Colonic mucosa (tissue), 4 donors: ENCODE results near the gene PACSIN3. TPM values are rescaled to one million over a fixed set of nuclear protein-coding genes. Genes with fewer than 3 reads are reported as not detected.

Experiments
- DNase-seq: peaks from one replicate; pipeline ENCODE4 v3.0.0-alpha.2; 2020
- H3K27ac ChIP-seq: fragments of 200-600 bp; one replicate; pipeline ENCODE4 v1.8.0; 2021
- H3K27me3 ChIP-seq: fragments of 200-600 bp; one replicate; pipeline ENCODE4 v1.8.0; 2021
- H3K36me3 ChIP-seq: fragments of 200-600 bp; one replicate; pipeline ENCODE4 v1.8.0; 2021
- H3K4me1 ChIP-seq: fragments of 200-600 bp; one replicate; pipeline ENCODE4 v1.8.0; 2021; ENCODE audit warnings: mild to moderate bottlenecking
- H3K4me3 ChIP-seq: fragments of 200-600 bp; one replicate; pipeline ENCODE4 v1.8.0; 2021
- H3K9ac ChIP-seq, 2 donors: one replicate each; pipeline ENCODE4 v1.7.0; 2013; ENCODE audit warnings: control low read depth in 2 of 2, low read depth in 2 of 2, low read length in 2 of 2
- H3K9me3 ChIP-seq: fragments of 200-600 bp; one replicate; pipeline ENCODE4 v1.8.0; 2021
- intact Hi-C: fragments of 100-400 bp; cut with DNase I; formaldehyde crosslinking; loops from one replicate; pipeline ENCODE4 v1.14.1; 2022
- total RNA-seq, 2 donors: library from RNA; stranded (reverse); fragmentation: NEBNext Ultra II Directional in 1 of 2; extraction: Animal tissue kit (Norgen Biotek cat#: 25700) in 1 of 2; gene quantifications; one replicate each; pipeline ENCODE4 v1.2.1, GENCODE V29; 2021
- TF ChIP-seq, protein P1 (sequence below): fragments of 200-600 bp; IDR thresholded peaks from one replicate; pipeline ENCODE4 v1.8.0; 2022; ENCODE audit warnings: antibody characterized with exemption, mild to moderate bottlenecking
- donor health status: healthy.
- donor health status: DM: no; HTN: no; CAD: no.
- donor health status: DM: no; HTN: no; CAD: no.

PACSIN3 gene
- total RNA-seq, 2 donors from 2014 or later = 3.2 to 11.2 TPM

DNA sequence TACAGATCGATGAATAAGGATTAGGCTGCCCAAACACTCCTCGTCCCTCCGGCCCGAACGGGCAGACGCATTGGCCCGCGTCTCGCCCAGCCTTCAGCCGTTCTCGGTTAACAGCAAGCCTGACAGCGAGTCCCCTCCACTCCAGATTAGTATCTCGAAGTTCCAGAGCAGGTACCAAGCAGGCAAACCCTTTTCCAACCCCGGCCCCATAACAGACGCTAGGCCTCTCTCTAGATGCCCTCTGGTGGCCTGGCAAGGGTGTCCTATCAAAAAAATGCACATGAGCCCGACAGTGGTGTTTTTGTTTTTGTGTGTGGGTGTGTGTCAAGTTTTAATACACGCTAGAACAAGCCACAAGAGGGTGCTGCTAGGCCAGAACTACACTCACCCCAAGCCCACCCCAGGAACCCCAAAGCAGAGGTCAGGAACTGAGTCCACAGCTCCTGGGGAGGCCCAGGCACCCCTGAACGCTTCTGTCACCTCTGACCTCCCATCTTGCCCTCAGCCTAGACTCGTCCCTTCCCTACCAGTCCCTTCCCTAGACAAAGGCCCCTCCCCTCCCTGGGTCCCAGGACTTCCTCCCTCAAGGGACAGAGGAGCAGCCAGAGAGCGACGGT, 8.9 kb downstream of the PACSIN3 start:
- peak overlapping the region; percentile 61 to 94 for H3K9ac ChIP-seq
- peak; percentile 80 for DNase-seq
- H3K27me3 ChIP-seq = no peaks in the 10 kb centered on the region
- H3K9me3 ChIP-seq = no peaks in the 10 kb centered on the region
- H3K36me3 ChIP-seq = peaks cover 2% of the 10 kb centered on the region
- peak overlapping the region; percentile 83 for H3K4me3 ChIP-seq
- peaks cover 14% of the 10 kb centered on the region for H3K4me1 ChIP-seq
- TF ChIP-seq, protein P1, sequence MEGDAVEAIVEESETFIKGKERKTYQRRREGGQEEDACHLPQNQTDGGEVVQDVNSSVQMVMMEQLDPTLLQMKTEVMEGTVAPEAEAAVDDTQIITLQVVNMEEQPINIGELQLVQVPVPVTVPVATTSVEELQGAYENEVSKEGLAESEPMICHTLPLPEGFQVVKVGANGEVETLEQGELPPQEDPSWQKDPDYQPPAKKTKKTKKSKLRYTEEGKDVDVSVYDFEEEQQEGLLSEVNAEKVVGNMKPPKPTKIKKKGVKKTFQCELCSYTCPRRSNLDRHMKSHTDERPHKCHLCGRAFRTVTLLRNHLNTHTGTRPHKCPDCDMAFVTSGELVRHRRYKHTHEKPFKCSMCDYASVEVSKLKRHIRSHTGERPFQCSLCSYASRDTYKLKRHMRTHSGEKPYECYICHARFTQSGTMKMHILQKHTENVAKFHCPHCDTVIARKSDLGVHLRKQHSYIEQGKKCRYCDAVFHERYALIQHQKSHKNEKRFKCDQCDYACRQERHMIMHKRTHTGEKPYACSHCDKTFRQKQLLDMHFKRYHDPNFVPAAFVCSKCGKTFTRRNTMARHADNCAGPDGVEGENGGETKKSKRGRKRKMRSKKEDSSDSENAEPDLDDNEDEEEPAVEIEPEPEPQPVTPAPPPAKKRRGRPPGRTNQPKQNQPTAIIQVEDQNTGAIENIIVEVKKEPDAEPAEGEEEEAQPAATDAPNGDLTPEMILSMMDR = peak; percentile 66
- H3K27ac ChIP-seq = peak overlapping the region; percentile 83
- intact Hi-C loops = loop anchor here (5.0 kb wide), 2 partner anchors 35 to 180 kb away; partner anchors contain the start of gene DDB2

- peak within 1 kb of the TSS; percentile 88 to 94 for H3K9ac ChIP-seq
- no peaks in the 10 kb centered on the region for H3K9me3 ChIP-seq
- peaks cover 4% of the 10 kb centered on the region for H3K36me3 ChIP-seq
- intact Hi-C loops = loop anchor here (5.0 kb wide), 2 partner anchors 36 to 181 kb away; partner anchors contain the start of gene DDB2
- peak; percentile 97 for DNase-seq
- TF ChIP-seq, protein P1 = no peak
- no peaks in the 10 kb centered on the region for H3K27me3 ChIP-seq
- peaks cover 14% of the 10 kb centered on the region for H3K4me1 ChIP-seq
- H3K4me3 ChIP-seq = peak within 1 kb of the TSS; percentile 83
- peak within 1 kb of the TSS; percentile 83 for H3K27ac ChIP-seq
Measured at GRCh38 chr11:47176328-47177228, 9.7 kb downstream of the PACSIN3 start, which contains the start of gene ARFGAP2. ARFGAP2 (minus strand) TSS chr11:47176879; CDS start chr11:47176853, 26 bp downstream.

GRCh38 chr11:47175746-47176327, 10.4 kb downstream of the PACSIN3 start:
- H3K27me3 ChIP-seq = no peaks in the 10 kb centered on the region
- peak overlapping the region; percentile 88 to 92 for H3K9ac ChIP-seq
- H3K4me3 ChIP-seq = peak overlapping the region; percentile 83
- H3K36me3 ChIP-seq = peaks cover 4% of the 10 kb centered on the region
- intact Hi-C loops = loop anchor here (5.0 kb wide), 2 partner anchors 36 to 181 kb away; partner anchors contain the start of gene DDB2
- TF ChIP-seq, protein P1 = no peak
- H3K27ac ChIP-seq = no peak overlapping the region
- no peak for DNase-seq
- H3K9me3 ChIP-seq = no peaks in the 10 kb centered on the region
- peaks cover 14% of the 10 kb centered on the region for H3K4me1 ChIP-seq

DNA sequence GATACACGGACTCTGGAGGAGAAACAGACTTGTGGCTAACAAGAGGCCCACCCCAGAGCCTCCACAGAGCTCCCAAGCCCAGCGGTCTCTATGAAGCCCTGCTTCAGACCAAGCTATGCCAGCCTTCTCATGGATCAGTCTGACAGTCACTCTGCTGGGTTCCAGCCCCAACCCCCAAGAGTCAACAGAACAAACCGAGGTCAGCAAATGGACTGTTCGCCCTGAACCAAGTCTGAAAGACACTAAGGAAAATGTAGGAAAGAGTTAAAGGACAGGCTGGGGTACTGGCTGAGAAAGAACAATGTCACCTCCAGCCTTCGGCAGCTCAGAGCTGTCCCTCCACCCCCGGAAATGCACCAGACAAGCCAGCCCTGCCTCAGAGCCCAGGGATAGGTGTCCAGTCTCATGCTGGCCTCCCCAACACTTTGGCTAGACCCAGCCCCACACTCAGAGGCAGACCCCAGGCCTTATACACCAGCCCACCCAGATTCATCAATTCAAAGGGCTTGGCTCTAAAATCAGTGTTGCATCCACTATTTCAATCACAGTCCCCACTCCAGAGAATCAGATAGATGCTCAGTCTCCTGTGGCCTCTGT, 13.4 kb downstream of the PACSIN3 start:
- TF ChIP-seq, protein P1 = no peak
- no peaks in the 10 kb centered on the region for H3K27me3 ChIP-seq
- H3K4me1 ChIP-seq = peaks cover 10% of the 10 kb centered on the region
- peaks cover 4% of the 10 kb centered on the region for H3K36me3 ChIP-seq
- intact Hi-C loops = no loop called here
- no peak overlapping the region for H3K4me3 ChIP-seq
- no peak overlapping the region for H3K27ac ChIP-seq
- no peak overlapping the region for H3K9ac ChIP-seq
- no peaks in the 10 kb centered on the region for H3K9me3 ChIP-seq
- DNase-seq = no peak

DNA sequence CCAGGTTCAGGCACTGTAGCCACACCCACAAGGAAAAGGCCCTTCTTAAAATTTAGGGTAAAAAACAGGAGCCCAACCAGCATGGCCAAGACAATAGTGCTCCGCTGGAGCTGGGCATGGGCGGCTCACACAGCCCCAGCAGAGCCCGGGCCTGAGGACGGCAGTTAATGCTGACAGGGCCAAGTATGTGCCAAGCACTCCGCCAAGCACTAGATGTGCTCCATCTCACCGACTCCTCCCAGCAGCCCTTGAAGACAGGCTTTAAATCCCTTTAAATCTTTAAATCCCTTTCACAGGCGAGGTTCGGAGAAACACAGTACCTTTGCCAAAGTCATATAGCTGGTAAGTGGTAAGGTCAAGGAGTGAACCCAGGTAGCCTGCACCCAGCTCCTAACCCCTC, 14.4 kb downstream of the PACSIN3 start:
- TF ChIP-seq, protein P1 = no peak
- H3K36me3 ChIP-seq = peaks cover 8% of the 10 kb centered on the region
- H3K27me3 ChIP-seq = no peaks in the 10 kb centered on the region
- H3K27ac ChIP-seq = no peak overlapping the region
- intact Hi-C loops = no loop called here
- H3K4me3 ChIP-seq = no peak overlapping the region
- no peak for DNase-seq
- no peak overlapping the region for H3K9ac ChIP-seq
- H3K4me1 ChIP-seq = peaks cover 6% of the 10 kb centered on the region
- H3K9me3 ChIP-seq = no peaks in the 10 kb centered on the region
